ENCODE results near the gene METRNL.
"Not testable (repeated sequence)": the region's sequence is repeated elsewhere in the genome, so short reads cannot be mapped to it uniquely, and the experiment has no call there.

Gene METRNL, protein sequence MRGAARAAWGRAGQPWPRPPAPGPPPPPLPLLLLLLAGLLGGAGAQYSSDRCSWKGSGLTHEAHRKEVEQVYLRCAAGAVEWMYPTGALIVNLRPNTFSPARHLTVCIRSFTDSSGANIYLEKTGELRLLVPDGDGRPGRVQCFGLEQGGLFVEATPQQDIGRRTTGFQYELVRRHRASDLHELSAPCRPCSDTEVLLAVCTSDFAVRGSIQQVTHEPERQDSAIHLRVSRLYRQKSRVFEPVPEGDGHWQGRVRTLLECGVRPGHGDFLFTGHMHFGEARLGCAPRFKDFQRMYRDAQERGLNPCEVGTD

DNA sequence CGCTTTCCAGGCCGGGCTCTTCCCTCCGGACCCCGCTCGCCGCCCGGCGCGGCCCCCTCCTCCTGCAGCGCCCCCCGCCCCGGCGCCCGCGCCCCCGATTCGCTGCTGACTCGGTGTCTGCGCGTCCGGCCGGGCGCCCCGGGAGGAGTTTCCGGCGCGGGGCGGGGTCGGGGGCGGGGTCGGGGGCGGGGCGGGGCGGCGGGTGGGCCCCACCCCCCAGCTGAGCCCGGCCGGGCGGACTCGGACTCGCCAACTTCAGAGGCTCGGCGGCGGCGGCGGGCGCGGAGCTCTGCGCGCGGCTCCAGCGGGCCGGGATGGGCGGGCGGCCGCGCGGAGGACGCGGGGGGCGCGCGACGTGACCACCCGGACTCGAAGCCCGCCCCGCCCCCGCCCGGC, at the start of gene METRNL:
METRNL (plus strand) TSS at position 258 of the 396 bp plus-strand sequence. CDS start 207 bp downstream, outside the sequence.
- peak; percentile 60 for DNase-seq (ENCODE audit: low spot score)

DNA sequence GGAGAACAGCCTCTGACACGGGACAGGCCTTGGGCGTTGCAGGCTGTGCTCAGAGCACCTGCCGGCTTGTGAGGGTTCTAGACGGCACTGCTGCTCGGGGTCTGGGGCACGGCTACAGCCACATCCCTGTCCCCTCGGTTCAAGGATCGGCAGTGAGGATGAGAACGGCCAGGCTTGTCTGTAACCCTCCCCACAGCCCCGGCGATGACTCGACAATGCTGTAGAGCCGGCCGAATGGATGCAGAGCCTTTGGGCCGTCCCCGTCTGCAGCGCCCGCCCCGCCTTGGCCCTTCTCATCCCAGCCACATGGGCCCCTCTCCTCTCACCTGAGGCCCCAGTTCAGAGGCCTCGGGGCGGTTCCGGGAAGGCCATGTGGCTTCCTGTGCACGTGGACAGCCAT, 49.0 kb upstream of the METRNL start:
- no peak for DNase-seq (ENCODE audit: low spot score)

DNA sequence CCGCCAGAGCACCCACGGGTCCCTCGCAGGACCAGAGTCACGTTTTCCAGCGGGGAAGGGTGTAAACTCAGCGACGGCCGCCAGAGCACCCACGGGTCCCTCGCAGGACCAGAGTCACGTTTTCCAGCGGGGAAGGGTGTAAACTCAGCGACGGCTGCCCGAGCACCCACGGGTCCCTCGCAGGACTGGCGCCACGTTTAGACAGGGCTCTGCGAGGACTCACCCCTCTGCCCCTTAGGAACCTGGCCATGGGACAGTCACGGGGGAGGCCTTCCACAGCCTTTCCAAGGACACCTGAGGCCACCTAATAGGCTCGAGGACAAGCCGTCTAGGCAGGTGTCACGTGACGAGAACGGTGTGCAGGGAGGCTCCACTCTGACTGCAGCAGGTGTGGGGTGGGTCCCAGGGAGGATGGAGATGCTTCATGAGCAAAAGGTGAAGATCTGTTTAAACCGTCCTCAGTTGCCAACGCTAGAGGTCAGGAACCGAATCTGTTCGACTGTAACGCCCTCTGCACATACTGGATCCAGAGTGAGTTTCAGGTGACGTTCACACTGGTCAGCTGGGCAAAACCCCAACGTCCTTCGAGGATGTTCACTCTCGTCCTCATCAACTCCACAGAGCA, 48.0 kb upstream of the METRNL start:
- DNase-seq (ENCODE audit: low spot score) = no peak

DNA sequence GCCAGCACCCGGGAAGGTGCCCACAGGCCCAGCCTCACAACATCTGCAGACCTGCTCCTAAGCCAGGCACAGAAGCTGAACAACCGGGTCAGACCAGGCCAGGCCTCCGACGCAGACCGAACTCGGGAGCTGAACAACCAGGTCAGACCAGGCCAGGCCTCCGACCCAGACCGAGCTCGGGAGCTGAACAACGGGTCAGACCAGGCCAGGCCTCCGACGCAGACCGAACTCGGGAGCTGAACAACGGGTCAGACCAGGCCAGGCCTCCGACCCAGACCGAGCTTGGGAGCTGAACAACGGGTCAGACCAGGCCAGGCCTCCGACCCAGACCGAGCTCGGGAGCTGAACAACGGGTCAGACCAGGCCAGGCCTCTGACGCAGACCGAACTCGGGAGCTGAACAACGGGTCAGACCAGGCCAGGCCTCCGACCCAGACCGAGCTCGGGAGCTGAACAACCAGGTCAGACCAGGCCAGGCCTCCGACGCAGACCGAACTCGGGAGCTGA, 47.4 kb upstream of the METRNL start:
- DNase-seq (ENCODE audit: low spot score) = not testable (repeated sequence)

DNA sequence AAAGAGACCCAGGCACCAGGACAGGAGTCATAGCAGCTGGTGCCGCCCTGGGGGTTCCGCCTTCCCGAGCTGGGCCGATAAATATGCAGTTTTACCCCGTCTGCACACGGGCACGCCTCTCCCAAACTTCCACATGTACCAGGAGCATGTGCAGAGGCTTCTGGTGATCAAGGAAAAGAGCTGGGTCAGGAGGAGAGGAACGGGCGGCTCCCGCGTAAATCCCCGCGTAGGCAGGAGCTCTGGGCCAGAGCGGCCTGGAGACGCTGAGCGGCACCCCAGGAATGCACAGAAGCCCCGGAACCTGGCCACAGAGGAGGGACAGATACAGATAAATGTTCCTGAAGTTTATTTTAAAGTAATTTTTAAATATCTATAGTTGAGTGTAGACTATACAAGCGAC, 46.6 kb upstream of the METRNL start:
- no peak for DNase-seq (ENCODE audit: low spot score)

DNA sequence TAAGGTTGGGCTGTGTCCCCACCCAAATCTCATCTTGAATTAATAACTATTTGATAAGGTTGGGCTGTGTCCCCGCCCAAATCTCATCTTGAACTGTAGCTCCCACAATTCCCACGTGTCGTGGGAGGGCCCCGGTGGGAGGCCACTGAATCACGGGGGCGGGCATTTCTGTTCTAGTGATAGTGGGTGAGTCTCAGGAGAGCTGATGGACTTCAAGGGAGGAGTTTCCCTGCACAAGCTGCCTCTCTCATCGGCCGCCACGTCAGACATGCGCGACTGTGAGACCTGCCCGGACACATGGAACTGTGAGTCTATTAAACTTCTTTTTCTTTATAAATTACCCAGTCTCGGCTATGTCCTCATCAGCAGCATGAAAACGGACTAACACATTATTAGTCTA, 44.9 kb upstream of the METRNL start:
- DNase-seq (ENCODE audit: low spot score) = no peak

DNA sequence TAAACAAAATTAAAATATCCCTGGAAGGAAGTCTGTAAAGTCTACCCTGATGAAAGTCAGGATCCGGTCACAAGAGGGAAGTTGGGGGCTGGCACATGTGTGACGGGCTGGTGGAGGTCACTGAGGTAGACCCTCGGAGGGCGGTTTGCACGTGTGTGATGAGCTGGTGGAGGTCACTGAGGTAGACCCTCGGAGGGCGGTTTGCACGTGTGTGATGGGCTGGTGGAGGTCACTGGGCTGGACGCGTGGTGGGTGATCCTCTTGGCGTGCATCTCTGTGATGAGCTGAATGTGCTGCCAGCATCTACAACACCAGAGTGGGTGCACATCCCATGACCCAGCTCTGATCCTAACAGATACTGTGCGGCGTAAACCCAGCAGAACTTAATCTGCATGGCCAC, 43.7 kb upstream of the METRNL start:
- no peak for DNase-seq (ENCODE audit: low spot score)

DNA sequence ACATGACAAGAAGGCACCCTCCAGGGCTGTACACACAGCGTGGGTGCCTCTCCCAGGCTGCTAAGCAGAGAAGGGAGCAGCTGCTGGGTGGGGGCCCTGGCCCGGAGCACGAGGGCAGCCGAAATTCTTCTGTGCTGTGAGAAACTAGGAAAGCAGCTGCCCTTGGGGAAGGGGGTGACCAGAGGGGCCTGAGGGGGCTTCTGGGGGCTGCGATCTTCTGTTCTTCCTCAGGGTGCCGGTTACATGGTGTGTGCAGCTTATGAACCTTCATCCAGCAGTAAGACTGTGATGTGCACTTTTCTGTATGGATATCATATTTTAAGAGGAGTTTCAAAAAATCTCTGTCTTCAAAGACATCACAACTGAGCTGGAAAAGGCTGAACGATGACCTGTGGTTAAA, 43.2 kb upstream of the METRNL start:
- no peak for DNase-seq (ENCODE audit: low spot score)

DNA sequence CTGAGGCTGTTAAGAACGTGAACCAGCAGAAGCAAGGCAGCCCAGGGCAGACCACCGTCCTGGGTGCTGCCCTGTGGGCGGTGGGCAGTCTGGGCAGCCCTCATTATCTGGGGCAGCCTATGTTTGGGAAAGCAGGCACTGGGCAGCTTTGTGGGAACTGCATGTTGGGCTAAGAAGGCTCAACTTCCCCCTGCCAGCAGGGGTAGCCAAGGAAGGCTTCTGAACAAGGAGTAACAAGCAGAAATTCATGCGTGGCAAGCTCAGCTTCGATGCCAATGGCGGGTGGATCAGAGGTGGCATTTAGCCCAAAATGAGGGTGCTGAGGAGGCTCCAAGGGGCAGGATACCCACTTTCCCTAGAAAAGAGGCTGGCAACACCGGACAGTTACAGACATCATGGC, 42.7 kb upstream of the METRNL start:
- no peak for DNase-seq (ENCODE audit: low spot score)

DNA sequence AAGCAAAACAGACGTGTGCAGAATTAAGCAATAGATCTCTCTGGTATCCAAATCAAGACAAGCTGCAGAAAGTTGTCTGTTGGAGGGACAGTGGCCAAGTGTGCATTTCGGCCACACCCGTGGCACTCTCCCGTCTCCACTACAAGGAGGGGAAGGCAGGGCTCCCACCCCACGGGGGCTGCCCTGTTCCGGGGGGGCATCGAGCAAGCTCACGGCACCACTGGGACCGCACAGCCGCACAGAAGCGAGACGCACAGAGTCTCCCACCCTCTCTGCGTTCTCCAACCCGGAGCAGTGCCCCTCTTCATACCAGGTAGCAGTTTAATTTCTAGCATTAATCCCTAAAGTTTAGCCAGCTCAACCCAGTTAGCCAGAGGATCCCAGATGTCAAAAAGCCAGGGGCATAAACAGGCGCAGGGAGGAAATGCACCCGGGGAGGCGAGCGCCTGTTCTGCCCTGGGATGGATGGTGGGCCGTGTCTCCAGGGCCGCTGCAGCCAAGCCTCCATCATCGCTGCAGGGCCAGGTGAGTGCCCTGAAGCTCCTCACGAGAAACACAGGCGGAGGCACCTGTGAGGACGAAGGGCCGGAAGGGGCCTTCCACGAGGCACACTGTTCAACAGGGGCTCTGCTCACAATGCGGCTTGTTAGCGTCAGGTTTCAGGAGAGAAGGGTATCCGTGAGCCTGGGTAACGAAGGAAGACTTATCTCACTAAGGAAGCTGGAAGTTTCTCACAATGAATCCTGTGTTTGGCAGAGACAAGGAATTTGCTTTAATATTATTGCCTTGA, 42.1 kb upstream of the METRNL start:
- DNase-seq (ENCODE audit: low spot score) = no peak

DNA sequence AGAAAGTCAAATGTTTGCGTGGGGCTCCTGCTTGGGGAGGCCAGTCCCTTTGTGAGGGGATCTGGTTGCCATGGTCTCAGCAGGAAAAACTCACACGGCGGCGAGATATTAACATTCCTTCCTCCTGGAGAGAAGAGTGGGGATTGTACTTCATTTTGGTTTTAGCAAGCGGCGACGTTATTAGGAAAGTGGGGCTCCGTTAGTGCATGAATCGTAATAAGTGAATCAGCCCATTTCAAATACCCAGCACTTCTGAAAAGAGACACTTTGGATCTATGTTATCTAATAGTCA, 41.6 kb upstream of the METRNL start:
- DNase-seq (ENCODE audit: low spot score) = no peak

DNA sequence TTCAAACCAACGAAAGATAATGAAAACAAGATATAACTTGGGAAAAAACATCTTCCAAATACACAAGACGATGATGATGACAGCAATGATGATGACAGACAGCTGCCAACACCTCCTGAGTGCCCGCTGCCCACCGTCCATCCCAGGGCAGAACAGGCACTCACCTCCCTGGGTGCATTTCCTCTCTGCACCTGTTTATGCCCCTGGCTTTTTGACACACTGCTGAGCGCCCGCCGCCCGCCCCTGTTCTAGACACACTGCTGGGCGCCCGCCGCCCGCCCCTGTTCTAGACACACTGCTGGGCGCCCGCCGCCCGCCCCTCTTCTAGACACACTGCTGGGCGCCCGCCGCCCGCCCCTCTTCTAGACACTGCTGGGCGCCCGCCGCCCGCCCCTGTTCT, 40.4 kb upstream of the METRNL start:
- DNase-seq (ENCODE audit: low spot score) = not testable (repeated sequence)

DNA sequence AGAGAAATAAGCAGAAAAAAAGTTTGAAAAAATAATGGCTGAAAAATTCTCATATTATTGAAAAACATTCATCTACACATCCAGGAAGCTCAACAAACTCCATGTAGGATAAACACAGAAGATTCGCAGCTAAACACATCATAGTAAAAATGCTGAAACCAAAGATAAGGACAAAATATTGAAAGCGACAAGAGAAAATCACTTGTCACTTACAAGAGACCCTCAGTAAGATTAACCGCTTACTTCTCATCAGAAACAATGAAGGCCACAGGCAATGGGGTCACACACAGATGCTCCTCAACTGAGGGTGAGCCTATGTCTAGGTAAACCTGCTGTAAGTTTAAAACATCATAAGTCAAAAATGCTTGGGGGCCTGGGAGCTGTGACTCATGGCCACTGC, 38.1 kb upstream of the METRNL start:
- no peak for DNase-seq (ENCODE audit: low spot score)

DNA sequence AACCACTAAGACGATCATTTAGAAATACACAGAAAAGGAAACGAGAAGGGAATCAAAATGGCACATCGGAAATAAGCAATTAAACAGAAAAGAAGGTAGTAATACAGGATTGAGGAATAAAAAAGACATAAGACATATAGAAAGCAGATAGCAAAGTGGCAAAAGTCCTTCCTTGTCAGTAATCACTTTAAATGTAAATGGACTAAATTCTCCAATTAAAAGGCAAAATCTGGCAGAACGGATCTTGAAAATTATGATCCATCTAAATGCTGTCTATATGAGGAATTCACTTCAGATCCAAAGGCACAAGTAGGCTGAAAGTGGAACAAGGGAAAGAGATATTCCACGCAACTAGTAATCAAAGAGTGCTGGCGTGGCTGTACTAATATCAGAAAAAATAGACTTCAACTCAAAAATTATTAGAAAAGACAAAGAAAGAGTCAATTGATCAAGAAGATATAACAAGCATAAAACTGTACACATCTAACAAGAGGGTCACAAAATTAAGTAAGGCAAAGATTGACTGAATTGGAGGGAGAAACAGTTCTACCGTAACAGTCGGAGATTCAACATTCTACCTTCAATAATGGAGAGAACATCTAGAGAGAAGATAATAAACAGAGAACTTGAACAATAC, 36.8 kb upstream of the METRNL start:
- no peak for DNase-seq (ENCODE audit: low spot score)

DNA sequence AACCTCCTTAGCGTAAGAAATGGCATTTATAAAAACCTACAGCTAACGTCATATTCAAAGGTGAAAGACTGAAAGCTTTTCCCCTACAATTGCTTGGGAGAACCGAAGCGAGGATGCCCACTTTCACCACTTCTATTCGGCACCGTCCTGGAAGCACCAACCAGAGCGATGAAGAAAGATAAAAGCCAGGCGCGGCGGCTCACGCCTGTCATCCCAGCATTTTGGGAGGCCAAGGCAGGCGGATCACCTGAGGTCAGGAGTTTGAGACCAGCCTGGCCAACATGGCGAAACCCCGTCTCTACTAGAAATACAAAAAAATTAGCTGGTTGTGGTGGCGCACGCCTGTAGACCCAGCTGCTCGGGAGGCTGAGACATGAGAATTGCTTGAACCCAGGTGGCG, 34.9 kb upstream of the METRNL start:
- not testable (repeated sequence) for DNase-seq (ENCODE audit: low spot score)

DNA sequence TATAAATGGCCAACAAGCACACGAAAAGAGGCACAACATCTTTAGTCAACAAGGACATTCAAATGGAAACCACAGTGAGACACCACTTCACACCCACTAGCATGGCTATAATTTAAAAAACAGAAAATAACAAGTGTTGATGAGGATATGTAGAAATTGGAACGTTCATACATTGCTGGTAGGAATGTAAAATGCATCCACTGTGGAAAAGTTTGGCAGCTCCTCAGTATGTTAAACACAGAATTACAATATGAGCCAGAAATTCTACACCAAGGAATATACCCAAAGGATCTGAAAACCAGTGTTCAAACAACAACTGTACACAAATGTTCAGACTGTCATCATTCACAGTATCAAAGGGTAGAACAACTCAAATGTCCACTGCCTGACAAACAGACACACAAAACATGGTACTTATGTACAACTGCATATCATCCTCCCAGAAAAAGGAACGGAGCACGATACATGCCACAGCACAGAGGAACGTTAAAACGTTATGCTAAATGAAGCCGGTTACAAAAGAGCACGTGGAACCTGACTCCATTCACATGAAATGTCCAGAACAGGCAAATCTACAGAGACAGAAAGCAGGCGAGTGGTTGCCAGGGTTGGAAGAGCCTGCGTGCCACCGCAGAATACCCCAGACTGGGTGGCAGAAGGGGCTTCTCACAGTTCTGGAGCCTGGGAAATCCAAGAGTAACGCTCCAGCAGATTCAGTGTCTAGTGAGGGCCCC, 32.8 kb upstream of the METRNL start:
- DNase-seq (ENCODE audit: low spot score) = no peak

DNA sequence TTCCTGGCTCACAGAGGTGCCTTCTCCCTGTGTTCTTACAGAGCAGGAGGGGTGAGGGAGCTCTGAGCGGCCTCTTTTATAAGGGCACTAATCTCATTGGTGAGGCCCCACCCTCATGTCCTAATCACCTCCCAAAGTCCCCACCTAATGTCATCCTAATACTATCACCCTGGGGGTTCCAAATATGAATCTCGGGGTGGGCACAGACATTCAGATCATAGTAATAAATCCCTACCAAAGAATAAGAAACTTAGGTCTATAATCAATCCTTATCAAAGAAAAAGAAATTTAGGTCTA, 32.3 kb upstream of the METRNL start:
- DNase-seq (ENCODE audit: low spot score) = no peak

DNA sequence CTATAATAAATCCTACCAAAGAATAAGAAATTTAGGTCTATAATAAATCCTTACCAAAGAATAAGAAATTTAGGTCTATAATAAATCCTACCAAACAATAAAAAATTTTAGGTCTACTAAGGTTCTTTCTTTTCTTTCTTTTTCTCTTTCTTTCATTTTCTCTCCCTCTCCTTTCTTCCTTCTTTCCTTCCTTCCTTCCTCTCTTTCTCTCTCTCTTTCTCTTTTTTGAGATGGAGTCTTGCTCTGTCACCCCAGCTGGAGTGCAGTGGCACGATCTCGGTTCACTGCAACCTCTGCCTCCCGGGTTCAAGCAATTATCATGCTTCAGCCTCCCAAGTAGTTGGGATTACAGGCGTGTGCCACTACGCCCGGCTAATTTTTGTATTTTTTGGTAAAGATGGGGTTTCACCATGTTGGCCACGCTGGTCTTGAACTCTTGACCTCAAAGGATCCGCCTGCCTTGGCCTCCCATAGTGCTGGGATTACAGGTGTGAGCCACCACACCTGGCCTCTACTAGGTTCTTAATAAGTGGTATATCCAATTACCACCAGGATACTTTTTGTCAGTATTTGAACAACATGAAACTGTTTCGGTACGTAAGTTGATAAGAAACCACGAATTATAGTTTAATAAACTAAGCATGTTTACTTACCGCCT, 31.5 kb upstream of the METRNL start:
- DNase-seq (ENCODE audit: low spot score) = not testable (repeated sequence)

DNA sequence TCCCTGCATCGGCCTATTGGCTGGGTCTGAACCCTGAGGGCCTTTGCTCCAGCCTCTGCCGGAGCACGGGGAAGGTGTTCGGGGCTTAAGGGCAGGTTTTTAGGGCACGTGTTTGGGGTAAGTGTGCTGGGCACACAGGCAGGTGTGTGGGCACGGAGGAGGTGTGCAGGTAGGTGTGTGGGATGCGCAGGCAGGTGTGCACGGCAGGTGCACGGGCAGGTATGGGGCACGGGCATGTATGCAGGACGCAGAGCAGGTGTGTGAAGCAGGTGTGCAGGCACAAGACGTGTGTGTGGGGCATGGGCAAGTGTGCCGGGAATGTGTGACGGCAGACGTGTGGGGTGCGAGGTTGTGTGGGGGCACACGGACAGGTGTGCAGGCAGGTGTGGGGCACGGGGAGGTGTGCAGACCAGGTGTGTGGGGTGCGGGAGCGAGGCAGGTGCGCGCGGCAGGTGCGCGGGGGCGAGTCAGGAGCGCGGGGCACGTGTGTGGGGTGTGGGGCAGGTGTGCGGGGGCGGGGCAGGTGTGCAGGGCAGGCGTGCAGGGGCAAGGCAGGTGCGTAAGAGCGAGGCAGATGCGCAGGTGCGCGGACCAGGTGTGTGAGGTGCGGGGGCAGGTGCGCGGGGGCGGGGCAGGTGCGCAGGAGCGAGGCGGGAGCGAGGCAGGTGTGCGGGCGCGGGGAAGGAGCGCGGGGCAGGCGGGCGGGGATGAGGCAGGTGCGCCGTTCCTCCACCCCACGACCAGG, 28.6 kb upstream of the METRNL start:
- DNase-seq (ENCODE audit: low spot score) = no peak

DNA sequence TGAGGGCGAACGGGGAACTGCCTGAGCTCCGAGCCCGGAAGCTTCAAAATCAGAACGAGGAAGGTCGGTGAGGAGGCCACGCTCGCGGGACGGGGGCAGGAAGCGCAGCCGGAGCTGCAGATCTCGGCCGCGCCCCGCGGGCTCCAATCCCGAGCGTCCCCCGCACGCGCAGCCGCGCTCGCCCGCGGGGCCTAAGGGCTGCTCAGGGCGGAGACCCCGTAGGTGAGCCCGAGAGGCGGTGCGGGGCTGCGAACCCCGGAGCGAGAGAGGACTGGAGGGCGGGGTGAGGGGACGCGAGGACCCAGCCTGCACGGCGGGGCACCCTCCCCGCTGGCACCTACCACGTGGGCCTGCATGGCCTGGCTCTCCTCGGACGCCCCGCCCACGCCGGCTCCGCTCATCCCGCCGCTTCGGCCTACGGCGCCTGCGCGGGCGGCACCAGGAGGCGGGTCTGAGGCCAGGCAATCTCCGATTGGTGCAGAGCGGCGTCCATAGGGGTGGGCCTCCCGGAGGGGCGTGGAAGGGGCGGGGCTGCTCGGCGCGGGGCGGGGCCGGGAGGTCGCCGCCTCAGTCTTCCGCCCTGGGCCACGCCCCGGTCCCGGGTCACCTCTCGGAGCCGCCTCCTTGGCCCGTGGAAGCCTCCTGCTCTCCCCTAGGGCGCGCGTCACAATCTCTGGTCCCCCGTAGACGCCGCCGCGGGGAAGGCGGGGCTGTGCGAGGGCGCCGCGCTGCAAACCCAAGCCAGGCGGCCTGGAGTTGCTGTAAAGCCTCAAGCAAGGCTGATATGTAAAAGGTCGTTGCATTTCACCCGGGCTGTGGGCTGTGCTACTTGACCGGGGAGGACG, 27.8 kb upstream of the METRNL start:
- peak; percentile 95 for DNase-seq (ENCODE audit: low spot score)
